ENCODE results near the gene F11R.
"Not testable (repeated sequence)": the region's sequence is repeated elsewhere in the genome, so short reads cannot be mapped to it uniquely, and the experiment has no call there.

F11R gene

GRCh38 chr1:161047436-161048420, 26.8 kb upstream of the F11R start:
- FAIRE-seq (no peak), DNase-seq (ENCODE audit: insufficient read length, low spot score) (no peak)
- TF ChIP-seq POLR2A (IDR thresholded peaks at IDR 0.05; ENCODE audit: low read depth, low read length), result no peak

- DNase-seq (ENCODE audit: insufficient read length, low spot score) (no peak), FAIRE-seq (no peak)
- TF ChIP-seq POLR2A (IDR thresholded peaks at IDR 0.05; ENCODE audit: low read depth, low read length), result no peak
Measured at GRCh38 chr1:161046605-161047228, 25.8 kb upstream of the F11R start.

- FAIRE-seq, result no peak
- TF ChIP-seq POLR2A (IDR thresholded peaks at IDR 0.05; ENCODE audit: low read depth, low read length), result peak; percentile 77
- DNase-seq (ENCODE audit: insufficient read length, low spot score), result peak; percentile 77
Measured at GRCh38 chr1:161045736-161046604, 25.0 kb upstream of the F11R start, which contains the start of gene USF1. Gene USF1 (minus strand): TSS chr1:161045977. CDS start chr1:161043275, 2,702 bp downstream.

GRCh38 chr1:161044908-161045735, 24.2 kb upstream of the F11R start:
- FAIRE-seq (no peak), DNase-seq (ENCODE audit: insufficient read length, low spot score) (peak; percentile 71)
- TF ChIP-seq POLR2A (IDR thresholded peaks at IDR 0.05; ENCODE audit: low read depth, low read length), result peak; percentile 51; the same call in 1 of the 2 replicates

GRCh38 chr1:161044535-161044907, 23.6 kb upstream of the F11R start:
- no peak for DNase-seq (ENCODE audit: insufficient read length, low spot score)
- no peak for TF ChIP-seq POLR2A (IDR thresholded peaks at IDR 0.05; ENCODE audit: low read depth, low read length)
- no peak for FAIRE-seq

DNA sequence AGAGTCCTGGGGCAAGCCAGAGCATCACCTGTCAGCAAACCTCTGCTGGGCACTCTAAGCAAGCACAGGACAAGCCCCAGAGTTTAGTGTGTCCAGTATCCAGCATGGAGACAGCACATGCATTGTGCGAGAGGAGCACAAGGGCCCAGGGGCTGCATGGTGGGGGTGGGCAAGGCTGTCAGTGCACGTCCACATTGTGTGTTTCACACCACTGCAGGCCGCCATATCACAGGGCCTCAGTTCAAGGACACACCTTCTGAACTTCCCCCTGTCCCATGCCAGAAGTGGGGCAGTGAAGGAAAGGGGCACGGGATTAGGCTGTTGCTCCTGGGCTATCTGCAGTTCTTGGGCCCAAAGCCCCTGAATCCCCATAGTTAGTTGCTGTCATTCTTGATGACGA, 18.6 kb upstream of the F11R start:
- FAIRE-seq (no peak), DNase-seq (ENCODE audit: insufficient read length, low spot score) (no peak)
- TF ChIP-seq POLR2A (IDR thresholded peaks at IDR 0.05; ENCODE audit: low read depth, low read length), result no peak

DNA sequence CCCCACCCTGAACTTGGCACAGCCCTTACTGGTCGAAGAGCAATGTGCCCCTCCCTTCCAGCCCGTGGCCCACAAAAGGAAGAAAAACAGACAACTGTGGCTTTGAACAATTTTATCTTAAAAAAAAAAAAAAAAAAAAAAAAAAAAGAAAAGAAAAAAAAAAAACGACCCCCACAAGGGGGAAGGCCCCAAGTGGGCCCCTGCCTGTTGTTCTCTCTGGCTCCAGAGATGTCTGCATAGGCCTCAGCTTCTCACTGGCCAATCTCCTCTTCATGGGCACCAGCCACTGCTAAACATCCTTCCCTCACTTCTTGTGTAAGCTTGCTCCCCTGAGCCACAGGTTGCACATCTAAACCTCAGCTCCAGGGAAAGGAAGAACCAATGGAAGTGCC, 18.2 kb upstream of the F11R start:
- FAIRE-seq, result no peak
- DNase-seq (ENCODE audit: insufficient read length, low spot score), result no peak
- no peak for TF ChIP-seq POLR2A (IDR thresholded peaks at IDR 0.05; ENCODE audit: low read depth, low read length)

- no peak for FAIRE-seq
- no peak for DNase-seq (ENCODE audit: insufficient read length, low spot score)
- no peak for TF ChIP-seq POLR2A (IDR thresholded peaks at IDR 0.05; ENCODE audit: low read depth, low read length)
Measured at GRCh38 chr1:161038523-161039153, 17.7 kb upstream of the F11R start, which contains the start of gene TSTD1. Gene TSTD1 (minus strand): TSS chr1:161038964. CDS start chr1:161038889, 75 bp downstream.

GRCh38 chr1:161037661-161038522, 16.9 kb upstream of the F11R start:
- no peak for TF ChIP-seq POLR2A (IDR thresholded peaks at IDR 0.05; ENCODE audit: low read depth, low read length)
- FAIRE-seq (no peak), DNase-seq (ENCODE audit: insufficient read length, low spot score) (no peak)

DNA sequence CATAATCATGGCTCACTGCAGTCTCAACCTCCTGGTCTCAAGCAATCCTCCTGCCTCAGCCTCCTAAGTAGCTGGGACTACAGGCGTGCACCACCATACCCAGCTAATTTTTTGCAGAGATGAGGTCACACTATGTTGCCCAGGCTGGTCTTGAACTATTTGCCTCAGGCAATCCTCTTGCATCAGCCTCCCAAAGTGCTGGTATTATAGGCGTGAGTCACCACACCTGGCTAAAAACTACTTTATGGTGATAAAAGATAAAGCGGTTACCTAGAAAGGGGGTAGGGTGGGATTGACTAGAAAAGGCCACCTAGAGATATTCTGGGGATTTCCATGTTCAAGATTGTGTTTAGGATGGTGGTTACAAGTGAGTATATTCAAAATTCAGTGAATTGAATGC, 12.8 kb upstream of the F11R start:
- TF ChIP-seq POLR2A (IDR thresholded peaks at IDR 0.05; ENCODE audit: low read depth, low read length), result no peak
- FAIRE-seq, result no peak
- no peak for DNase-seq (ENCODE audit: insufficient read length, low spot score)

DNA sequence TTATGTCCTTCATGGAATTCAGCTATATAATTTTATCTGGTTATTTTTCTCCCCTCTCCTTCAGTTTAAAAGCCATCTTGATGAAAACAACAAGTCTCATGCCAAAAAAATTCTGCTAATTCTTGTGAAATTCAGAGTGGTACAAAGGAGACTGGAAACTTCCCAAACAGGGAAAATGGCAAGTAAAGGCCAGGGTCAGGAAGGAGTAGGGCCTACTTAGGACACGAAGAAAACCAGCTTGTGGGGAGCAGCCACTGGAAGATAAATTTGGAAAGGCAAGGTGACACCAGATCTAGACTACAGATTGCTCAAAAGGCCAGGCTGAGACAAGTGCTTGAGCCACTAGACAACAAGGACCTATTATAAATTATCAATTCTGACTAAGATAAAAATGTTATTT, 11.5 kb upstream of the F11R start:
- TF ChIP-seq POLR2A (IDR thresholded peaks at IDR 0.05; ENCODE audit: low read depth, low read length), result no peak
- no peak for FAIRE-seq
- DNase-seq (ENCODE audit: insufficient read length, low spot score), result no peak

- no peak for DNase-seq (ENCODE audit: insufficient read length, low spot score)
- FAIRE-seq, result no peak
- TF ChIP-seq POLR2A (IDR thresholded peaks at IDR 0.05; ENCODE audit: low read depth, low read length), result no peak
Measured at GRCh38 chr1:161031874-161032273, 10.9 kb upstream of the F11R start.

DNA sequence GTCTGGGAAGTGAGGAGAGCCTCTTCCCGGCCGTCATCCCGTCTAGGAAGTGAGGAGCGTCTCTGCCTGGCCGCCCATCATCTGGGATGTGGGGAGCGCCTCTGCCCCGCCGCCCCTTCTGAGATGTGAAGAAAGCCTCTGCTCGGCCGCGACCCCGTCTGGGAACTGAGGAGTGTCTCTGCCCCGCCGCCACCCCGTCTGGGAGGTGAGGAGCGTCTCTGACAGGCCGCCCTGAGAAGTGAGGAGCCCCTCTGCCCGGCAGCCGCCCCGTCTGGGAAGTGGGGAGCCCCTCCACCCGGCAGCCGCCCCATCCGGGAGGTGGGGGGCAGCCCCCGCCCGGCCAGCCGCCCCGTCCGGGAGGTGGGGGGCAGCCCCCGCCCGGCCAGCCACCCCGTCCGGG, 8.5 kb upstream of the F11R start:
- FAIRE-seq, result not testable (repeated sequence)

DNA sequence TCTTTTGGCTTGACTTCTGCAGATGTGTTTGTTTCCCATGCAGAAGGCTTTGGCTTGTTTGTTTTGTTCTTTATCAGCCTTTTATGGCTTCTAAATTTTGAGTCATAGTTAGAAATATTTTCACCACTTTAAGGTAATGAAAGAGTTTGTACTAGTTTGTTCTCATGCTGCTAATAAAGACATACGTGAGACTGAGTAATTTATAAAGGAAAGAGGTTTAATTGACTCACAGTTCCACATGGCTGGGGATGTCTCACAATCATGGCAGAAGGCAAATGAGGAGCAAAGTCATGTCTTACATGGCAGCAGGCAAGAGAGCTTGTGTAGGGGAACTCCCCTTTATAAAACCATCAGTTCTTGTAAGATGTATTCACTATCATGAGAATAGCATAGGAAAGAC, 6.0 kb upstream of the F11R start:
- not testable (repeated sequence) for DNase-seq (ENCODE audit: insufficient read length, low spot score); FAIRE-seq

More for the DNA sequence above, 8.5 kb upstream of the F11R start:
- not testable (repeated sequence) for DNase-seq (ENCODE audit: insufficient read length, low spot score)

DNA sequence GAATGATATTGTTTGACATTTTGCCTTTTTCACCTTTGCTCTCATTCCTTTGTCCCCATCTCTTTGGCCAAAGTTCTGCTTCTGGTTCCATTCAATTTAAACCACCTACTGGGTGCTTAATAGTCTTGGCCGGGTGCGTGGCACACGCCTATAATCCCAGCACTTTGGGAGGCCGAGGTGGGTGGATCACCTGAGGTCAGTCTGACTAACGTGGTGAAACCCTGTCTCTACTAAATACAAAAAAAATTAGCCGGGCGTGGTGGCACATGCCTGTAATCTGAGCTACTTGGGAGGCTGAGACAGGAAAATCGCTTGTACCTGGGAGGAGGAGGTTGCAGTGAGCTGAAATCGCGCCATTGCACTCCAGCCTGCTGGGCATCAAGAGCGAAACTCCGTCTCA, 1.5 kb upstream of the F11R start:
- FAIRE-seq; DNase-seq (ENCODE audit: insufficient read length, low spot score): not testable (repeated sequence)
